Keratinocyte (primary cell): ENCODE results near the gene ELF4.

Experiments
- EZH2 ChIP-seq: IDR thresholded peaks from one replicate; pipeline ENCODE4 v1.6.1; 2012; ENCODE audit warnings: inconsistent platforms, mild to moderate bottlenecking, low read length, moderate library complexity
- TF ChIP-seq, protein P1 (sequence below), 3 experiments: IDR thresholded peaks in 1 of 3; conservative IDR thresholded peaks in 1 of 3; optimal IDR thresholded peaks in 1 of 3; 2 replicates in 2 of 3; 3 replicates in 1 of 3; pipeline versions ENCODE3 to v1.5.1; 2011; ENCODE audit warnings: low read length in 3 of 3, mild to moderate bottlenecking in 3 of 3, moderate library complexity in 2 of 3, control low read depth in 1 of 3, inconsistent platforms in 1 of 3; ENCODE audit not compliant: insufficient read depth in 2 of 3; ENCODE audit errors: extremely low read depth in 1 of 3

GRCh38 chrX:130027569-130027968 is 82.7 kb downstream of the ELF4 start:
- TF ChIP-seq, protein P1, sequence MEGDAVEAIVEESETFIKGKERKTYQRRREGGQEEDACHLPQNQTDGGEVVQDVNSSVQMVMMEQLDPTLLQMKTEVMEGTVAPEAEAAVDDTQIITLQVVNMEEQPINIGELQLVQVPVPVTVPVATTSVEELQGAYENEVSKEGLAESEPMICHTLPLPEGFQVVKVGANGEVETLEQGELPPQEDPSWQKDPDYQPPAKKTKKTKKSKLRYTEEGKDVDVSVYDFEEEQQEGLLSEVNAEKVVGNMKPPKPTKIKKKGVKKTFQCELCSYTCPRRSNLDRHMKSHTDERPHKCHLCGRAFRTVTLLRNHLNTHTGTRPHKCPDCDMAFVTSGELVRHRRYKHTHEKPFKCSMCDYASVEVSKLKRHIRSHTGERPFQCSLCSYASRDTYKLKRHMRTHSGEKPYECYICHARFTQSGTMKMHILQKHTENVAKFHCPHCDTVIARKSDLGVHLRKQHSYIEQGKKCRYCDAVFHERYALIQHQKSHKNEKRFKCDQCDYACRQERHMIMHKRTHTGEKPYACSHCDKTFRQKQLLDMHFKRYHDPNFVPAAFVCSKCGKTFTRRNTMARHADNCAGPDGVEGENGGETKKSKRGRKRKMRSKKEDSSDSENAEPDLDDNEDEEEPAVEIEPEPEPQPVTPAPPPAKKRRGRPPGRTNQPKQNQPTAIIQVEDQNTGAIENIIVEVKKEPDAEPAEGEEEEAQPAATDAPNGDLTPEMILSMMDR (optimal IDR thresholded peaks at IDR 0.05 in 1 of 3, IDR thresholded peaks at IDR 0.05 in 1 of 3, conservative IDR thresholded peaks at IDR 0.05 in 1 of 3; ENCODE audit: extremely low read depth in 1 of 3, insufficient read depth in 2 of 3, low read length in 3 of 3) = no peak
- no peak for TF ChIP-seq EZH2
